Transverse colon (tissue), 4 donors: ENCODE data around the gene WDR87. TPM values are rescaled to one million over a fixed set of nuclear protein-coding genes. Genes with fewer than 3 reads are reported as not detected.

Experiments used
- DNase-seq: peaks from one replicate; pipeline ENCODE4 v3.0.0-alpha.2; 2019
- H3K27ac ChIP-seq, 4 donors: fragments of 200-600 bp; sonication (generic); 2 replicates each; pipeline ENCODE4 v1.5.1; 2016 to 2018; ENCODE audit warnings: inconsistent platforms in 4 of 4
- H3K27me3 ChIP-seq: fragments of 200-600 bp; sonication (generic); 2 replicates; pipeline ENCODE4 v1.5.1; 2017; ENCODE audit warnings: inconsistent platforms
- H3K36me3 ChIP-seq, 4 donors: fragments of 200-600 bp; sonication (generic); 2 replicates each; pipeline ENCODE4 v1.5.1; 2017 to 2019; ENCODE audit warnings: inconsistent platforms in 4 of 4
- H3K4me1 ChIP-seq, 4 donors: fragments of 200-600 bp; sonication (generic); 2 replicates each; pipeline ENCODE4 v1.5.1; 2017 to 2020; ENCODE audit warnings: inconsistent platforms in 4 of 4
- H3K4me3 ChIP-seq, 4 donors: fragments of 200-600 bp; sonication (generic); 1 replicate in 1 of 4; 2 replicates in 3 of 4; pipeline versions ENCODE4 v1.5.1 to v1.6.1; 2017 to 2019; ENCODE audit warnings: inconsistent platforms in 4 of 4
- H3K9me3 ChIP-seq, 2 donors: fragments of 200-600 bp; sonication (generic); 2 replicates each; pipeline ENCODE4 v1.5.1; 2017 to 2019; ENCODE audit warnings: inconsistent platforms in 2 of 2
- EP300 ChIP-seq: sonication (generic); formaldehyde crosslinking; IDR thresholded peaks from one replicate; pipeline ENCODE4 v1.6.1; 2017; ENCODE audit warnings: antibody characterized with exemption, low read depth
- POLR2A ChIP-seq: fragments of 450-650 bp; IDR thresholded peaks from one replicate; pipeline ENCODE4 v1.6.1; 2016; ENCODE audit warnings: antibody characterized with exemption, mild to moderate bottlenecking, moderate library complexity
- POLR2AphosphoS5 ChIP-seq, 3 donors: sonication (generic); formaldehyde crosslinking; IDR thresholded peaks; one replicate each; pipeline ENCODE4 v1.6.1; 2016; ENCODE audit warnings: antibody characterized with exemption in 3 of 3
- WGBS, 2 donors: methylation state at CpG; one replicate each; pipeline ENCODE4 v1.1.5; 2018; ENCODE audit warnings: low coverage in 1 of 2; 5-methylcytosine and 5-hydroxymethylcytosine counted together
- in situ Hi-C, 4 donors: fragments of 200-750 bp; cut with MboI; loops; one replicate each; pipeline versions ENCODE4 v1.15.0 to v1.15.1; 2017; ENCODE audit warnings: low sequenced_read_pairs in 3 of 4, low pct_ligation_motif_present in 1 of 4, low pct_unique_long_range_greater_than_20kb in 1 of 4
- intact Hi-C: fragments of 100-400 bp; cut with DNase I; formaldehyde crosslinking; loops from one replicate; pipeline ENCODE4 v1.15.1; 2023; ENCODE audit warnings: low total_unique reads
- total RNA-seq, 4 donors: library from RNA; depleted of rRNA; stranded (reverse); fragments of >200 nt; gene quantifications; one replicate each; pipeline ENCODE4 v1.1.0, GENCODE V29; 2016
- TF ChIP-seq, protein P1 (sequence below), 5 experiments: fragments of 200-600 bp in 3 of 5; fragments of 450-650 bp in 2 of 5; sonication (generic) in 3 of 5; IDR thresholded peaks; 1 replicate in 2 of 5; 2 replicates in 3 of 5; pipeline ENCODE4 v1.5.1; 2016 to 2017; ENCODE audit warnings: antibody characterized with exemption in 5 of 5, inconsistent platforms in 3 of 5, mild to moderate bottlenecking in 2 of 5, moderate library complexity in 1 of 5

The WDR87 gene
- total RNA-seq, 4 donors from 2014 or later: not detected

DNA sequence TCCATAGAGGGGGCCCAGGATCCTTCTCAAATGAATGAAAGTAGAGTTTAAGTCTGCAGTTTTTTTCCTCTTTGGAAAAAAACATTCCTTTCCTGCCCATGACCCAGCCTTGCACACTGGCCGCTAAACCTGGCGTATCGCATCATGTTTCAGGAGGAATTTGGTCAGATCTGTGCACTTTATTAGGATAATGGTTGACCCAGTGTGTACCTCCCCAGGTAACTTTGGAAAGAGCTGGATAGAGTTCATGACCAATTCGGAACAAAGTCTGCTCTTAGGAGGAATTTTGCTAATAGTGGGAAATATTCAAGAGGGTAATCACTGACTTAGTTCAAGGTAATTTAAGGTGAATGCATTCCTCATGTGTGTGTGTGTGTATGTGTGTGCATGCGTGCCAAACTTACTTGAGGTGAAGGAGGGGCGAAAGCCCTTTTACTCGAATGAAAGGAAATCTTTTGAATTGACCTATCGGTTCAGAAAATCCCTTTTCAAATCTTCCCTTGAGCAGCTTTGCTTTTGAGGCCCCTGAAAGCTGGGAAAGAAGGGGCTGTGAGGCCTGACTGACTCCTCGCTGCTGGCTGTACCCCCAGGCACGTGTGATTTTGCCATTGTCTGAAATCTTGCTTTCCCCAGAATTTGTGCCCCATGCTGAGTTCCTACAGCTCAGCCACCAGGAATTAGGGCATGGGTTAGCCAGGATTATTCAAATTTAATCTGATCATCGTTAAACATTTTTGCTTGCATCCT is 47.0 kb upstream of the WDR87 start:
- in situ Hi-C loops: no loop called here
- 33 to 79% methylated on average over 1 to 11 of the region's 11 CpGs for WGBS, 2 donors
- peaks cover 0 to 5% of the 10 kb centered on the region in 2 donors for H3K9me3 ChIP-seq
- H3K4me3 ChIP-seq: no peak overlapping the region
- no peaks in the 10 kb centered on the region for H3K36me3 ChIP-seq
- DNase-seq: no peak
- intact Hi-C loops: no loop called here
- no peak for TF ChIP-seq POLR2AphosphoS5 (IDR thresholded peaks at IDR 0.05)
- TF ChIP-seq, protein P1, sequence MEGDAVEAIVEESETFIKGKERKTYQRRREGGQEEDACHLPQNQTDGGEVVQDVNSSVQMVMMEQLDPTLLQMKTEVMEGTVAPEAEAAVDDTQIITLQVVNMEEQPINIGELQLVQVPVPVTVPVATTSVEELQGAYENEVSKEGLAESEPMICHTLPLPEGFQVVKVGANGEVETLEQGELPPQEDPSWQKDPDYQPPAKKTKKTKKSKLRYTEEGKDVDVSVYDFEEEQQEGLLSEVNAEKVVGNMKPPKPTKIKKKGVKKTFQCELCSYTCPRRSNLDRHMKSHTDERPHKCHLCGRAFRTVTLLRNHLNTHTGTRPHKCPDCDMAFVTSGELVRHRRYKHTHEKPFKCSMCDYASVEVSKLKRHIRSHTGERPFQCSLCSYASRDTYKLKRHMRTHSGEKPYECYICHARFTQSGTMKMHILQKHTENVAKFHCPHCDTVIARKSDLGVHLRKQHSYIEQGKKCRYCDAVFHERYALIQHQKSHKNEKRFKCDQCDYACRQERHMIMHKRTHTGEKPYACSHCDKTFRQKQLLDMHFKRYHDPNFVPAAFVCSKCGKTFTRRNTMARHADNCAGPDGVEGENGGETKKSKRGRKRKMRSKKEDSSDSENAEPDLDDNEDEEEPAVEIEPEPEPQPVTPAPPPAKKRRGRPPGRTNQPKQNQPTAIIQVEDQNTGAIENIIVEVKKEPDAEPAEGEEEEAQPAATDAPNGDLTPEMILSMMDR (IDR thresholded peaks at IDR 0.05): no peak
- TF ChIP-seq POLR2A: no peak
- TF ChIP-seq EP300: no peak
- H3K4me1 ChIP-seq: peaks cover 5 to 47% (median 15%) of the 10 kb centered on the region in 4 donors
- peak overlapping the region; percentile 27 to 77 (median 70) for H3K27ac ChIP-seq
- H3K27me3 ChIP-seq: no peaks in the 10 kb centered on the region

- in situ Hi-C loops: no loop called here
- intact Hi-C loops: no loop called here
- H3K36me3 ChIP-seq: no peaks in the 10 kb centered on the region
- peaks cover 5 to 40% (median 15%) of the 10 kb centered on the region in 4 donors for H3K4me1 ChIP-seq
- TF ChIP-seq, protein P1 (IDR thresholded peaks at IDR 0.05): no peak
- TF ChIP-seq POLR2AphosphoS5 (IDR thresholded peaks at IDR 0.05): no peak
- TF ChIP-seq EP300: no peak
- TF ChIP-seq POLR2A: no peak
- no peaks in the 10 kb centered on the region for H3K9me3 ChIP-seq
- no peaks in the 10 kb centered on the region for H3K27me3 ChIP-seq
- no peak overlapping the region for H3K4me3 ChIP-seq
- no peak overlapping the region for H3K27ac ChIP-seq
- no peak for DNase-seq
- WGBS, 2 donors: 78% methylated on average over 4 of the region's 4 CpGs; no CpG with 5 or more reads in 1 of the 2 donors
Observed at GRCh38 chr19:37951816-37952210, 45.4 kb upstream of the WDR87 start.

GRCh38 chr19:37950471-37951175 is 44.2 kb upstream of the WDR87 start:
- 84 to 95% methylated on average over 4 to 25 of the region's 25 CpGs for WGBS, 2 donors
- in situ Hi-C loops: no loop called here
- DNase-seq: no peak

DNA sequence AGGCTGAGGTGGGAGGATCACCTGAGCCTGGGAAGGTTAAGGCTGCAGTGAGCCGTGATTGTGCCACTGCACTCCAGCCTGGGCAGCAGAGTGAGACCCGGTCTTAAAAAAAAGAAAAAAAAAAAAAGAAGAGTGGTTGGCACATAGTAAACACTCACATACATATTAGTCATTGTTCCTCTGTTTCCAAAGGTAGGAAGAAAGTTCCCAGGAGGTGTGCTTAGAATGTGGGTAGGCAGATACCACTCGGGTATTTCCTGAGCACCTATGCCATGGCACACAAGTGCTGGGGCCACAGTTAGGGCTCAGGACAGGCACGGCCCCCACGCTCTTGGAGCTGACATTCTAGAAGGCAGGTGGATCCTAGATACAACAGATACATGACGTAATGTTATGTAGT is 42.0 kb upstream of the WDR87 start:
- DNase-seq: no peak
- TF ChIP-seq EP300 (no peak), POLR2AphosphoS5 (IDR thresholded peaks at IDR 0.05) (no peak), POLR2A (no peak)
- TF ChIP-seq, protein P1 (IDR thresholded peaks at IDR 0.05): no peak
- Histone ChIP-seq H3K4me3 (no peak overlapping the region), H3K27ac (no peak overlapping the region), H3K36me3 (no peaks in the 10 kb centered on the region), H3K27me3 (no peaks in the 10 kb centered on the region), H3K9me3 (no peaks in the 10 kb centered on the region), H3K4me1 (peaks cover under 1 to 48% (median 10%) of the 10 kb centered on the region in 4 donors)
- 88 to 93% methylated on average over 6 of the region's 6 CpGs for WGBS, 2 donors
- intact Hi-C loops: no loop called here
- in situ Hi-C loops: no loop called here

More at GRCh38 chr19:37950471-37951175, 44.2 kb upstream of the WDR87 start:
- Histone ChIP-seq H3K4me1 (peaks cover 5 to 52% (median 15%) of the 10 kb centered on the region in 4 donors), H3K4me3 (no peak overlapping the region), H3K36me3 (no peaks in the 10 kb centered on the region), H3K27ac (no peak overlapping the region), H3K9me3 (no peaks in the 10 kb centered on the region), H3K27me3 (no peaks in the 10 kb centered on the region)
- intact Hi-C loops: no loop called here
- TF ChIP-seq POLR2AphosphoS5 (IDR thresholded peaks at IDR 0.05) (no peak), EP300 (no peak), POLR2A (no peak)
- TF ChIP-seq, protein P1 (IDR thresholded peaks at IDR 0.05): no peak
